Calu3 (cell line): ENCODE measurements around the gene LRRTM3. TPM values are rescaled to one million over a fixed set of nuclear protein-coding genes. Genes with fewer than 3 reads are reported as not detected.

Source experiments
- BruUV-seq: library from RNA; stranded (reverse); fragments of 400-500 nt; replicated peaks from 2 replicates; lab custom pipeline; 2021; lab: Mats Ljungman, UMichigan
- CTCF ChIA-PET: fragments of 300-600 bp; sonication (Branson Sonifier 250); formaldehyde crosslinking; loops from one replicate; lab custom pipeline; 2022; ENCODE audit warnings: antibody characterized with exemption; lab: Charles Lee
- DNase-seq: peaks from one replicate; pipeline ENCODE4 v3.0.0; 2022
- H3K27ac Mint-ChIP-seq: one replicate; pipeline ENCODE4 v1.8.0; 2022; ENCODE audit warnings: mixed read lengths; ENCODE audit not compliant: unreplicated experiment
- H3K27me3 Mint-ChIP-seq: one replicate; pipeline ENCODE4 v1.8.0; 2022; ENCODE audit warnings: mixed read lengths; ENCODE audit not compliant: unreplicated experiment
- H3K36me3 Mint-ChIP-seq: one replicate; pipeline ENCODE4 v1.8.0; 2022; ENCODE audit warnings: mild to moderate bottlenecking, moderate library complexity, mixed read lengths; ENCODE audit not compliant: insufficient read depth, unreplicated experiment
- H3K4me1 Mint-ChIP-seq: one replicate; pipeline ENCODE4 v1.8.0; 2022; ENCODE audit warnings: mild to moderate bottlenecking, low read depth, mixed read lengths; ENCODE audit not compliant: unreplicated experiment
- H3K4me3 Mint-ChIP-seq: one replicate; pipeline ENCODE4 v1.8.0; 2022; ENCODE audit warnings: mild to moderate bottlenecking, low read depth, moderate library complexity, mixed read lengths; ENCODE audit not compliant: unreplicated experiment
- H3K9me3 Mint-ChIP-seq: one replicate; pipeline ENCODE4 v1.8.0; 2022; ENCODE audit warnings: low read depth, mixed read lengths; ENCODE audit not compliant: unreplicated experiment
- CTCF ChIP-seq: fragments of 200-600 bp; IDR thresholded peaks from one replicate; pipeline ENCODE4 v1.8.0; 2022; ENCODE audit warnings: antibody characterized with exemption; ENCODE audit not compliant: unreplicated experiment
- intact Hi-C: fragments of 100-400 bp; cut with micrococcal nuclease; formaldehyde crosslinking; loops from one replicate; pipeline ENCODE4 v1.10.0; 2022; ENCODE audit not compliant: unreplicated experiment
- total RNA-seq: library from RNA; stranded (reverse); gene quantifications from 2 replicates; pipeline ENCODE4 v1.2.3, GENCODE V29; 2022

Gene LRRTM3
- total RNA-seq, 1 experiment from 2014 or later, result not detected

DNA sequence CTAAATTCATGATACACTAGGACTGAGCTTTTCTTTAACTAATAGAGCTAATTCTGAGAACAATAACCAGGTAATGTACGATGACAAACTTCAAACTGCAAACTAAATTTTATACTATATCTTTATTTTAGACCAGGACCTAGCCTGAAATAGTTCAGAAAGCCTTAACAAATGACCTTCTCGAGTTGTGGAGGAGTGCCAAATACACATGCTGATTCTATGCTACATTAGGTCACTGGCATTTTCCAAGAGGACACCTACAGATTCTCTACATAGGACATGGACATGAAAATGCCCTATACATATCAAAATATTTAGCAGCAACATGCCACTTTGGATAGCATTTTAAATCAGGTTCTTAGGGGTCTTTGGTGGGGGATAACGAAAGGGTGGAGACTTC is 44.0 kb upstream of the LRRTM3 start:
- no TSS peak for BruUV-seq
- intact Hi-C loops, result no loop called here
- Mint-ChIP-seq H3K27ac (no peak overlapping the region), H3K27me3 (no peaks in the 10 kb centered on the region), H3K36me3 (no peaks in the 10 kb centered on the region), H3K9me3 (no peaks in the 10 kb centered on the region), H3K4me1 (no peaks in the 10 kb centered on the region), H3K4me3 (no peak overlapping the region)
- no peak for DNase-seq
- no peak for TF ChIP-seq CTCF
- CTCF ChIA-PET, result no interaction called here

DNA sequence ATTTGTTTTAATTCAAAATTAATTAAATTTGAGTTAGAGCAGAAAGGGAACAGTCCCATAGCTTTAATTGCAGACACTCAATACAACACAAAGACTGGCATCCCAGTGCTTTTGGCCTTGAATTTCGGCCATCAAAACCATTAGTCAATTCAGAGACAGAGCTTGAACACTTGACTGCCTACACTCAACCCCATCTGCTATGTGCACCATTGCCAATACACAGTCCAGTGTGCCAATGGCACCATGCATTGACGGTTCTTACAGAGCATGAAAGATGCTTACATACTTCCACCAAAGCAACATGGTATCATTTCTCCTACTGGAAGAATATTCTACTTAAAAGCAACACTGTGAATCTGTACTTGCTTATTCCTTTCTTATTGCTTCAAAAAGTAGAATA is 43.6 kb upstream of the LRRTM3 start:
- no peak for DNase-seq
- CTCF ChIA-PET, result no interaction called here
- Mint-ChIP-seq H3K4me1 (no peaks in the 10 kb centered on the region), H3K27ac (no peak overlapping the region), H3K4me3 (no peak overlapping the region), H3K9me3 (no peaks in the 10 kb centered on the region), H3K36me3 (no peaks in the 10 kb centered on the region), H3K27me3 (no peaks in the 10 kb centered on the region)
- TF ChIP-seq CTCF, result no peak
- intact Hi-C loops, result no loop called here
- BruUV-seq, result no TSS peak

- no peak for TF ChIP-seq CTCF
- no peaks in the 10 kb centered on the region for H3K36me3 Mint-ChIP-seq
- peaks cover 5% of the 10 kb centered on the region for H3K9me3 Mint-ChIP-seq
- H3K4me3 Mint-ChIP-seq, result no peak overlapping the region
- no TSS peak for BruUV-seq
- intact Hi-C loops, result no loop called here
- DNase-seq, result no peak
- no peaks in the 10 kb centered on the region for H3K27me3 Mint-ChIP-seq
- CTCF ChIA-PET, result no interaction called here
- H3K4me1 Mint-ChIP-seq, result no peaks in the 10 kb centered on the region
- no peak overlapping the region for H3K27ac Mint-ChIP-seq
Measured at GRCh38 chr10:66886848-66887247, 39.0 kb upstream of the LRRTM3 start.

DNA sequence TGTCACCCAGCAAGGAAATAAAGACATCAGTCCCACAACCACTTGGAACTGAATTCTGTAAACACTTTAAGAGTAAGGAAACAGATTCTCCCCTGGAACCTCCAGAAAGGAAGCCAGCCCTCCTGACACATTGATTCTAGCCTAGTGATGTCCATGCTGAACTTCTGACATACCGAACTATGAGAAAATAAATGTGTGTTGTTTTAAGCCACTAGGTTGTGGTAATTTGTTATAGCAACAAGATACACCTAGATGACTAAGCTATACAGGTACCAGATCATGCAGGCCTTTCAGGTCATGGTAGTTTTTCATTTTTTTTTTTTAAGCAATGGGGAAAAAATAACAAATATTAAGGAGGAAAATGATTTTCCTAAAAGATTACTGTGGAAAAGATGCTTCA is 37.6 kb upstream of the LRRTM3 start:
- TF ChIP-seq CTCF, result no peak
- CTCF ChIA-PET, result no interaction called here
- H3K27ac Mint-ChIP-seq, result no peak overlapping the region
- no peaks in the 10 kb centered on the region for H3K27me3 Mint-ChIP-seq
- no TSS peak for BruUV-seq
- peaks cover 5% of the 10 kb centered on the region for H3K9me3 Mint-ChIP-seq
- H3K4me1 Mint-ChIP-seq, result no peaks in the 10 kb centered on the region
- H3K36me3 Mint-ChIP-seq, result no peaks in the 10 kb centered on the region
- intact Hi-C loops, result no loop called here
- DNase-seq, result peak; percentile 4
- no peak overlapping the region for H3K4me3 Mint-ChIP-seq
